Measurements from ENCODE around the gene PLRG1.

DNA sequence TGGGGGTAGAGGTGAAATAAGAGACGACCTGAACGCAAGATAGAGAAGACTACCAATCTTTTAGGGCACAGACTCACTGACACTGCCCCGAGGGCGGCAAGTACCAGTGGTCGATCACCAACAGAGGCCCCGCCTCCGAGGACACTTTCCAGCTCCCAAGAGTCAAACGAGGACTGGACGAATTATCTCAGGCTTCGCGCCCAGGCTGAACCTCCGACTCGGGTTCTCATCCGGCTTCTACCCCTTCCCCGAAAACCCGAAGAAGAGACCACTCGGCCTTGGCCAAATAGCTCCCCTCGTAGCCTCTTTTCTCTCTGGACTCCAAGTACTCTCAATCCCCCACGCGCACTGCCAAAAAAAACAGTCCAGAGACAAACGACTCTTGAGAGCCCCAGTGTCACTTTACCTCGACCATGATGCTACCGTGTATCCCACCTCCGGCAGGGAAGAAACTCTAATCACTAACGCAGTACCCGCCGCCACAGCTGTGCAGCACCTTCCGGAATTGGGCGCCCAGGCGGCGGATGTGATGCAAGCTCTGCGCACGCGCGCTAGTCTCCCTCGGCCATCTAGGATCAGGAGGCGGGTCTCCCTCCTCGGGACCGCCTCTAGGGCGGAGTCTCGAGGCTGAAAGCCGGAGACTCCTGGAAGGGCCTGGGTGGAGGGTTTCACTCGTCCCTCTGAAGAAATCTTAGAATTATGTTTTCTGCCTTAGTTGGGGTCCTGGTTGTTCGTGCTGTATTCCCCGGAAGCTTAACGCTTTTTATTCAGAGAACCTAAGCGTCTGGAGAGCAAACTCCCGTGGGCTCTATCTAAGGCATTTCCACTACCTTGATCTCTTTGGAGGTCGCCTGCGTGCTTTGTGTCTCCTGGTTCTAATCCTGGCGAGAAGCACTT is at the start of gene PLRG1:
- TF ChIP-seq POLR2A (IDR thresholded peaks at IDR 0.05), result peak; percentile 66
- TF ChIP-seq, protein P1, sequence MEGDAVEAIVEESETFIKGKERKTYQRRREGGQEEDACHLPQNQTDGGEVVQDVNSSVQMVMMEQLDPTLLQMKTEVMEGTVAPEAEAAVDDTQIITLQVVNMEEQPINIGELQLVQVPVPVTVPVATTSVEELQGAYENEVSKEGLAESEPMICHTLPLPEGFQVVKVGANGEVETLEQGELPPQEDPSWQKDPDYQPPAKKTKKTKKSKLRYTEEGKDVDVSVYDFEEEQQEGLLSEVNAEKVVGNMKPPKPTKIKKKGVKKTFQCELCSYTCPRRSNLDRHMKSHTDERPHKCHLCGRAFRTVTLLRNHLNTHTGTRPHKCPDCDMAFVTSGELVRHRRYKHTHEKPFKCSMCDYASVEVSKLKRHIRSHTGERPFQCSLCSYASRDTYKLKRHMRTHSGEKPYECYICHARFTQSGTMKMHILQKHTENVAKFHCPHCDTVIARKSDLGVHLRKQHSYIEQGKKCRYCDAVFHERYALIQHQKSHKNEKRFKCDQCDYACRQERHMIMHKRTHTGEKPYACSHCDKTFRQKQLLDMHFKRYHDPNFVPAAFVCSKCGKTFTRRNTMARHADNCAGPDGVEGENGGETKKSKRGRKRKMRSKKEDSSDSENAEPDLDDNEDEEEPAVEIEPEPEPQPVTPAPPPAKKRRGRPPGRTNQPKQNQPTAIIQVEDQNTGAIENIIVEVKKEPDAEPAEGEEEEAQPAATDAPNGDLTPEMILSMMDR (IDR thresholded peaks at IDR 0.05), result peak; percentile 40 to 54 (median 41)

Measured in breast epithelium (tissue), 3 donors.